Esophagus squamous epithelium (tissue), 5 donors: ENCODE results near the gene BEND7. TPM values are rescaled to one million over a fixed set of nuclear protein-coding genes. Genes with fewer than 3 reads are reported as not detected.

Source experiments
- DNase-seq: peaks from one replicate; lab custom pipeline; 2025; lab: John Stamatoyannopoulos, UW
- H3K27ac ChIP-seq, 4 donors: fragments of 200-600 bp; sonication (generic); one replicate each; pipeline ENCODE4 v1.5.1; 2016 to 2019; ENCODE audit warnings: mild to moderate bottlenecking in 1 of 4
- H3K27me3 ChIP-seq, 4 donors: fragments of 200-600 bp; sonication (generic); 1 replicate in 3 of 4; 2 replicates in 1 of 4; pipeline versions ENCODE4 v1.5.1 to v1.6.0; 2017 to 2021; ENCODE audit warnings: antibody characterized with exemption in 1 of 4
- H3K36me3 ChIP-seq, 3 donors: fragments of 200-600 bp; sonication (generic); one replicate each; pipeline ENCODE4 v1.5.1; 2016 to 2019
- H3K4me1 ChIP-seq, 3 donors: fragments of 200-600 bp; sonication (generic); one replicate each; pipeline ENCODE4 v1.5.1; 2017 to 2019
- H3K4me3 ChIP-seq, 4 donors: fragments of 200-600 bp; sonication (generic); 1 replicate in 3 of 4; 2 replicates in 1 of 4; pipeline ENCODE4 v1.5.1; 2016 to 2019; ENCODE audit warnings: mild to moderate bottlenecking in 2 of 4, moderate library complexity in 1 of 4
- H3K9me3 ChIP-seq, 3 donors: fragments of 200-600 bp; sonication (generic); one replicate each; pipeline ENCODE4 v1.5.1; 2016 to 2019
- POLR2A ChIP-seq, 4 donors: fragments of 450-650 bp; IDR thresholded peaks; one replicate each; pipeline ENCODE4 v1.6.1; 2017; ENCODE audit warnings: antibody characterized with exemption in 4 of 4, mild to moderate bottlenecking in 4 of 4, moderate library complexity in 3 of 4
- WGBS, 2 donors: methylation state at CpG; one replicate each; pipeline ENCODE4 v1.1.5; 2018; 5-methylcytosine and 5-hydroxymethylcytosine counted together
- intact Hi-C: fragments of 100-400 bp; cut with DNase I; formaldehyde crosslinking; loops from one replicate; pipeline ENCODE4 v1.15.0; 2022
- total RNA-seq, 4 donors: library from RNA; depleted of rRNA; stranded (reverse); fragments of >200 nt; gene quantifications; one replicate each; pipeline ENCODE4 v1.1.0, GENCODE V29; 2016
- TF ChIP-seq, protein P1 (sequence below), 6 experiments: fragments of 450-650 bp in 4 of 6; fragments of 200-600 bp in 2 of 6; sonication (generic) in 2 of 6; IDR thresholded peaks; one replicate each; pipeline ENCODE4 v1.5.1; 2016 to 2019; ENCODE audit warnings: antibody characterized with exemption in 6 of 6, mild to moderate bottlenecking in 4 of 6, moderate library complexity in 4 of 6
- donor health status: DM: yes; HTN: yes; CAD: no.

The BEND7 gene
- total RNA-seq, 4 donors from 2014 or later = 0.70 to 6.7 (median 2.8) TPM

DNA sequence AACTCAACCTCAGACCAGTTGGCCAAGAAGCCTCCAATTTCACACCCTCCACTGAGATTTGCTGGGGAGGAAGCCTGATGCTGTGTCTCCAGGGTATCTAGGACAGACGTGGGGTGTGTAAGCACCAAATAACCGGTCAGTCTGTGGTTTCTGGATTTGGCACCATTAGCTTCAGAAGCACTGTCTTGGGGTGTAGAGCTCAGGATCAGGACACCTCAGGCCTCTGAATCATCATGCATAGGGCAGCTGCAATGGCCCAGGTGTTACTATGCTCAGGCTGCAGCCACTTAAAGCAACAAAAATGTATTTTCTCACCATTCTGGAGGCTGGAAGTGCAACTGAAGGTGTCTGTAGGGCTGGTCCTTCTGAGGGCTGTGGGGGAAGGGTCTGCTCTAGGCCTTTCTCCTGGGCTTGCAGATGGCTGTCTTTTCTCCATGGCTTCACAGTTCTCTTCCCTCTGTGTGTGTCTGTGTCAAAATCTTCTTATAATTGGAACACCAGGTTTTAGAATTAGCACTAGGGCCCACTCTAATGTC, 107.4 kb downstream of the BEND7 start:
- DNase-seq = no peak

DNA sequence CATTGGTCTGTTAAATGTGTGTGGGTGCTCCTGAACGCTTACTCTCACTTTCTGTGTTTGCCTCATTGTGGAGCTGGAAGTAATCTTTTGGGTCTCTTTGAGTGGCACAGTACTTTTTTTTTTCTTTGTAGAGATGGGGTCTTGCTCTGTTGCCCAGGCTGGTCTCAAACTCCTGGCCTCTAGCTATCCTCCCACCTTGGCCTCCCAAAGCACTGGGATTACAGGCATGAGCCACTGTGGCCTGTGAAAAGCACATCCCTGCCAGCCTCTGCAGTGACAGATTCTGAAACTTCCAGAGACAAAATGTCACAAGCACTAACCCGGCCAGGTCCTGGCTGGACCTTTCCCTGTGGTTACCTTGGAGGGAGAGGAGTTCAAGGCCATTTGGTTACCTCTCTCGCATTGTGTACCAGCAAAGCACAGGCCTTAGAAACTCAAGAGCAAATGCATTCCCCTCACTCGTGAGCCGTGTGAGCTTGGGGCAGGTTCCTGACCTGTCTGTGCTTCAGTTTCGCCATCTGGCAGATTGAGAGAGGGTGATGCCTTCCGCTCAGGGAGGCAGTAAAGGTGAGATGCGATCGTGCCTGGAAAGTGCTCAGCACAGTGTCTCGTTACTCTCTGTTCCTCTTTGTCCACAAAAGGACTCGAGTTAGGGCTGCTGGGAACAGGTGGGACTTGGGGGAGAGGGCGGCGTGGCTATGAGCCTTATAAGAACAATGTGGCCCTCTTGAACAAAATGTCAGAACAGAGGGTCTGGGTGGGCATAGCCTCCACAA, 108.1 kb downstream of the BEND7 start:
- DNase-seq = no peak
- WGBS, 2 donors = 81 to 88% methylated on average over 9 to 11 of the region's 13 CpGs
- intact Hi-C loops = no loop called here

More for the DNA sequence above, 107.4 kb downstream of the BEND7 start:
- no peak overlapping the region for H3K4me3 ChIP-seq
- H3K27ac ChIP-seq = no peak overlapping the region
- intact Hi-C loops = no loop called here
- 61 to 90% methylated on average over 2 of the region's 2 CpGs for WGBS, 2 donors
- peaks cover 0 to 24% (median 0%) of the 10 kb centered on the region in 4 donors for H3K27me3 ChIP-seq
- H3K9me3 ChIP-seq = no peaks in the 10 kb centered on the region
- TF ChIP-seq, protein P1, sequence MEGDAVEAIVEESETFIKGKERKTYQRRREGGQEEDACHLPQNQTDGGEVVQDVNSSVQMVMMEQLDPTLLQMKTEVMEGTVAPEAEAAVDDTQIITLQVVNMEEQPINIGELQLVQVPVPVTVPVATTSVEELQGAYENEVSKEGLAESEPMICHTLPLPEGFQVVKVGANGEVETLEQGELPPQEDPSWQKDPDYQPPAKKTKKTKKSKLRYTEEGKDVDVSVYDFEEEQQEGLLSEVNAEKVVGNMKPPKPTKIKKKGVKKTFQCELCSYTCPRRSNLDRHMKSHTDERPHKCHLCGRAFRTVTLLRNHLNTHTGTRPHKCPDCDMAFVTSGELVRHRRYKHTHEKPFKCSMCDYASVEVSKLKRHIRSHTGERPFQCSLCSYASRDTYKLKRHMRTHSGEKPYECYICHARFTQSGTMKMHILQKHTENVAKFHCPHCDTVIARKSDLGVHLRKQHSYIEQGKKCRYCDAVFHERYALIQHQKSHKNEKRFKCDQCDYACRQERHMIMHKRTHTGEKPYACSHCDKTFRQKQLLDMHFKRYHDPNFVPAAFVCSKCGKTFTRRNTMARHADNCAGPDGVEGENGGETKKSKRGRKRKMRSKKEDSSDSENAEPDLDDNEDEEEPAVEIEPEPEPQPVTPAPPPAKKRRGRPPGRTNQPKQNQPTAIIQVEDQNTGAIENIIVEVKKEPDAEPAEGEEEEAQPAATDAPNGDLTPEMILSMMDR (IDR thresholded peaks at IDR 0.05) = no peak
- no peak for TF ChIP-seq POLR2A (IDR thresholded peaks at IDR 0.05)
- no peaks in the 10 kb centered on the region for H3K36me3 ChIP-seq
- no peaks in the 10 kb centered on the region for H3K4me1 ChIP-seq

DNA sequence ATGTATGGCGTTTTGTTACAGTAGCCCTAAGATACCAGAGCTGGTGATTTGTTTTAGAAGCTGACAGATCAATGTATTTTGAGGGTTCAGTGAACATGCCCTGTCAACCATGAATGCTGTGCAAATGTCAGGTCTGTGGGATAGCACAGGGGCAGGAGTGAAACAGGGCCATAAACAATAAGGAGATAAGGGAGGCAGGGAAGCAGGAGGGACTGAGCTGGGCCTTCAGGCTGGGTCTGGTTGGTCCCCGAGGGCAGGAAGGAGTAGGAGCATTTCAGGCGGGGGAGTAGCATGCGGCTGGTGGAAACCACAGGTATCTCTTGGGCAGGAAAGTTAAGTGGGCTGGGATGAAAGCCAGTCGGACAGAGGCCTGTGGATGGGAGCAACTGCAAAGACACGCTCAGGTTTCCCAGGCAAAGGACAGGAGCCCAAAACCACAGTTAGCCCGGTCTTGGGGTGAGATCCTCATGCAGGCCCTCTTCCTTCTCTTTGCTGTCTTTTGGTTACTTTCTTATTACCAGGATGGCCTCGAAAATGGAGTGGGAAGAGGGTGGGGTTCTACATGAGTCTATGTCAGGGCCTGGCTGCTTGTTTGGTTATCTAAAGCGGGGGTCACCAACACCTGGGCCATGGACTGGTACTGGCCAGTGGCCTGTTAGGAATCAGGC, 111.2 kb downstream of the BEND7 start:
- TF ChIP-seq, protein P1 (IDR thresholded peaks at IDR 0.05) = no peak
- TF ChIP-seq POLR2A (IDR thresholded peaks at IDR 0.05) = no peak
- intact Hi-C loops = no loop called here
- Histone ChIP-seq H3K27ac (no peak overlapping the region), H3K4me1 (peaks cover 0 to 10% (median 0%) of the 10 kb centered on the region in 3 donors), H3K9me3 (no peaks in the 10 kb centered on the region), H3K27me3 (peaks cover 0 to 4% (median 0%) of the 10 kb centered on the region in 4 donors), H3K36me3 (no peaks in the 10 kb centered on the region), H3K4me3 (no peak overlapping the region)
- no peak for DNase-seq
- 88 to 89% methylated on average over 7 to 8 of the region's 9 CpGs for WGBS, 2 donors

More for the DNA sequence above, 108.1 kb downstream of the BEND7 start:
- H3K27ac ChIP-seq = no peak overlapping the region
- no peak overlapping the region for H3K4me3 ChIP-seq
- peaks cover 0 to 26% (median 0%) of the 10 kb centered on the region in 4 donors for H3K27me3 ChIP-seq
- H3K36me3 ChIP-seq = no peaks in the 10 kb centered on the region
- TF ChIP-seq, protein P1 (IDR thresholded peaks at IDR 0.05) = no peak
- TF ChIP-seq POLR2A (IDR thresholded peaks at IDR 0.05) = no peak
- no peaks in the 10 kb centered on the region for H3K4me1 ChIP-seq
- H3K9me3 ChIP-seq = no peaks in the 10 kb centered on the region

DNA sequence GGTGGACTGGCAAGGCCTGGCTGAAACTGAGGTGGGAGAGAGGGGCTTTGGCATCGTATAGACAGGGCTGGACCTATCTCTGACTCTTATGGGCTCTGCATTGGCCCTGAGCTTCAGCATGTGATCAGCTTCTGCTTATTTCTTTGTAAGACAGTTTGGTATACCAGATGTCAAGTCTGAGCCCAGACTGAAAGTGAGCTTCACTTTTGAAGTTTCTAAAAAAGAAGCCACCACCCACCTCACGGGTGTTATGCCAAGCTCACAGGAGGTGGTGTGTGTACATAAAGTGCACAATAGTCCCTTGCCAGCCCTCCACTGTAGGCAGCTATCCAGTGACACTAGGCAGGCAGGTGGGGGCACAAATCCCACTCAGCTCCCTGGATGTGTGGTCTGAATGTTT, 112.1 kb downstream of the BEND7 start:
- no peaks in the 10 kb centered on the region for H3K36me3 ChIP-seq
- H3K4me3 ChIP-seq = no peak overlapping the region
- no peaks in the 10 kb centered on the region for H3K9me3 ChIP-seq
- H3K4me1 ChIP-seq = peaks cover 0 to 10% (median 0%) of the 10 kb centered on the region in 3 donors
- DNase-seq = no peak
- intact Hi-C loops = no loop called here
- peaks cover 0 to 4% (median 0%) of the 10 kb centered on the region in 4 donors for H3K27me3 ChIP-seq
- WGBS, 2 donors = 50 to 63% methylated on average over 1 of the region's 2 CpGs
- TF ChIP-seq, protein P1 (IDR thresholded peaks at IDR 0.05) = no peak
- no peak for TF ChIP-seq POLR2A (IDR thresholded peaks at IDR 0.05)
- no peak overlapping the region for H3K27ac ChIP-seq

DNA sequence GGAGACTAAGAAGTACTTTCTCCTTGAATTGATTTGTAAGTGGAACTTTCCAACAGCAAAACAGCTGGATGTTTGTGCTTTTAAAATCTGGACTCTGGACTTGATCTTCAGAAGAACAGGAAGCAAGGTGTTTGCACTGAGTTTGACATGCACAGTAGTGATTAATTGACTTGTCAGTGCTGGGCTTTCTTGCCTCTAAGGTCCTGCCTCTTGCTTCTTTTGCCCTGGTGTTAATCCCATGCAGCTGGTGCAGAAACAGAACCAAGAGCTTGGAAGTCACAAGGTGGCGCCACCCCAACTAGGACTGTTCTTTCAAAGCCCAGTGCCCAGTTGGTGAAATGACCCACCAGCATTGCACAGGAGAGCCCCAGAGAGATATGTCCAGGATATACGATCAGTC, 114.0 kb downstream of the BEND7 start:
- no peak overlapping the region for H3K27ac ChIP-seq
- H3K27me3 ChIP-seq = peaks cover 0 to 6% (median 0%) of the 10 kb centered on the region in 4 donors
- no peak overlapping the region for H3K4me3 ChIP-seq
- peaks cover 0 to 16% (median 0%) of the 10 kb centered on the region in 3 donors for H3K4me1 ChIP-seq
- H3K9me3 ChIP-seq = no peaks in the 10 kb centered on the region
- 40 to 43% methylated on average over 1 of the region's 2 CpGs for WGBS, 2 donors
- no peaks in the 10 kb centered on the region for H3K36me3 ChIP-seq
- DNase-seq = no peak
- intact Hi-C loops = no loop called here
- TF ChIP-seq POLR2A (IDR thresholded peaks at IDR 0.05) = no peak
- TF ChIP-seq, protein P1 (IDR thresholded peaks at IDR 0.05) = peak in 1 of 6 experiments; percentile 26
